NCI-H2227 treated with DMSO at 0.1 percent for 48 hours (cell line): ENCODE measurements around the gene MACC1.
A peak's percentile ranks its signal among the peaks of the same experiment; 100 is the strongest.
"Not testable (repeated sequence)": the region's sequence is repeated elsewhere in the genome, so short reads cannot be mapped to it uniquely, and the experiment has no call there.

ENCODE experiments used
- DNase-seq: peaks from one replicate; lab custom pipeline; 2025; lab: John Stamatoyannopoulos, UW

Gene MACC1

GRCh38 chr7:20126060-20126459 is 91.1 kb downstream of the MACC1 start:
- not testable (repeated sequence) for DNase-seq

- DNase-seq, result not testable (repeated sequence)
These were observed 93.1 kb downstream of the MACC1 start for GRCh38 chr7:20124087-20124486.

GRCh38 chr7:20122653-20123316 is 94.4 kb downstream of the MACC1 start:
- not testable (repeated sequence) for DNase-seq

GRCh38 chr7:20122073-20122472 is 95.1 kb downstream of the MACC1 start:
- no peak for DNase-seq

- DNase-seq, result no peak
These were observed 95.8 kb downstream of the MACC1 start for GRCh38 chr7:20121404-20121803.

GRCh38 chr7:20120611-20121168 is 96.5 kb downstream of the MACC1 start:
- not testable (repeated sequence) for DNase-seq

- no peak for DNase-seq
These were observed 100.3 kb downstream of the MACC1 start for GRCh38 chr7:20116869-20117268.

GRCh38 chr7:20114468-20114867 is 102.7 kb downstream of the MACC1 start:
- DNase-seq, result no peak

GRCh38 chr7:20113427-20114027 is 103.7 kb downstream of the MACC1 start:
- no peak for DNase-seq

- peak; percentile 21 for DNase-seq
These were observed 104.5 kb downstream of the MACC1 start for GRCh38 chr7:20112696-20113095.

- no peak for DNase-seq
These were observed 105.2 kb downstream of the MACC1 start for GRCh38 chr7:20111821-20112542.

- DNase-seq, result no peak
These were observed 109.6 kb downstream of the MACC1 start for GRCh38 chr7:20107582-20107981.

GRCh38 chr7:20104696-20105095 is 112.5 kb downstream of the MACC1 start:
- no peak for DNase-seq

GRCh38 chr7:20102982-20103381 is 114.2 kb downstream of the MACC1 start:
- DNase-seq, result no peak

- DNase-seq, result no peak
These were observed 121.3 kb downstream of the MACC1 start for GRCh38 chr7:20095862-20096261.

- DNase-seq, result no peak
These were observed 121.7 kb downstream of the MACC1 start for GRCh38 chr7:20095436-20095835.

GRCh38 chr7:20089431-20089830 is 127.8 kb downstream of the MACC1 start:
- DNase-seq, result no peak

- no peak for DNase-seq
These were observed 132.1 kb downstream of the MACC1 start for GRCh38 chr7:20085086-20085485.
